Muscle layer of colon (tissue), 2 donors: ENCODE data around the gene ZC3H7B.

ENCODE experiments used
- H3K27ac ChIP-seq: one replicate; pipeline ENCODE4 v1.7.0; 2013; ENCODE audit warnings: low read depth, mild to moderate bottlenecking, low read length, moderate library complexity
- H3K27me3 ChIP-seq, 2 donors: one replicate each; pipeline ENCODE4 v1.7.0; 2013; ENCODE audit warnings: low read length in 2 of 2, mild to moderate bottlenecking in 2 of 2; ENCODE audit not compliant: insufficient read depth in 2 of 2, control insufficient read depth in 1 of 2
- H3K36me3 ChIP-seq: one replicate; pipeline ENCODE4 v1.7.0; 2013; ENCODE audit warnings: mild to moderate bottlenecking, low read length; ENCODE audit not compliant: insufficient read depth
- H3K4me1 ChIP-seq: one replicate; pipeline ENCODE4 v1.7.0; 2013; ENCODE audit warnings: mild to moderate bottlenecking, low read length; ENCODE audit not compliant: insufficient read depth
- H3K4me3 ChIP-seq, 2 donors: one replicate each; pipeline ENCODE4 v1.7.0; 2013; ENCODE audit warnings: low read length in 2 of 2, low read depth in 1 of 2, mild to moderate bottlenecking in 1 of 2, moderate library complexity in 1 of 2
- H3K9ac ChIP-seq: one replicate; pipeline ENCODE4 v1.7.0; 2013; ENCODE audit warnings: low read length
- H3K9me3 ChIP-seq: one replicate; pipeline ENCODE4 v1.7.0; 2013; ENCODE audit warnings: mild to moderate bottlenecking, low read length
- donor health status: abdominal sarcoma.
- donor health status: Adenocarcinoma of cecum.

ZC3H7B gene

DNA sequence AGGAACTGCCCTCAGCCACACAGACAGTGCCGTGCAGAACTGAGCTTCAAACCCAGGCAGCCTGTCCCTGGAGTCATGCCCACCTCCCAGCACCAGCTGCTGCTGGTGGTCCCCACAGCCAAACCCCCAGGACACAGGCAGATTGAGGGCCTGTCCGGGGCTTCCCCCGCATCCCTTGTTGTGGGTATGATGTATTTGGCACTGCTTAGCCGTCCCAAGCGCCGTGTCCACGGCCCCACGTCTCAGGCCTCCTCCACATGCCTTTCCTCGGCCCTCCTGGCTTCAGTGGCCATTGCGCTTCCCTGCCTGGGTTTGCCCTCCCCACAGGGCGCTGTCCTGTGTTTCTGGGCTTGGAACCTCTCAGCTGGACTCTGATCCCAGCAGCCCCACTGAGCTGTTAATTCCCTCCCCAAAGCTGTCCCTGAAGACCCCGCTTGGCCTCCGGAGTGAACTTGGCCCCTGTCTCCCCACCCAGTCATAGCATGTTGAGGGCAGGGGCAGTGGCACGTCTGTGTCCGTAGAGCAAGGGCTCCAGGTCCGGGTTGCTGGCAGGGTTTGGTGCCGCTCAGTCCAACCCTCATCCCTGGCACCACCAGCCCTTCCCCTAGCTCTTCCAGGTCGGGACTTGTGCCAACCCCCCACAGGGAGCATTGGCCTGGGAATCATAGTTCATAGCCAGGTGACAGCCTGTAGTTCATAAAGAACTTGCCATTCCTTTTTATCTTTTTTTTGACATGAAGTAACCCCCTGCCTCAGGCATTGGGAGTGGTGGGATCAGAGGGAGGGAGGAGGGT lies 45.9 kb downstream of the ZC3H7B start:
- Histone ChIP-seq H3K36me3 (peaks cover 85% of the 10 kb centered on the region), H3K27ac (no peak overlapping the region), H3K4me1 (no peaks in the 10 kb centered on the region), H3K4me3 (no peak overlapping the region), H3K9ac (no peak overlapping the region), H3K9me3 (no peaks in the 10 kb centered on the region), H3K27me3 (no peaks in the 10 kb centered on the region)

DNA sequence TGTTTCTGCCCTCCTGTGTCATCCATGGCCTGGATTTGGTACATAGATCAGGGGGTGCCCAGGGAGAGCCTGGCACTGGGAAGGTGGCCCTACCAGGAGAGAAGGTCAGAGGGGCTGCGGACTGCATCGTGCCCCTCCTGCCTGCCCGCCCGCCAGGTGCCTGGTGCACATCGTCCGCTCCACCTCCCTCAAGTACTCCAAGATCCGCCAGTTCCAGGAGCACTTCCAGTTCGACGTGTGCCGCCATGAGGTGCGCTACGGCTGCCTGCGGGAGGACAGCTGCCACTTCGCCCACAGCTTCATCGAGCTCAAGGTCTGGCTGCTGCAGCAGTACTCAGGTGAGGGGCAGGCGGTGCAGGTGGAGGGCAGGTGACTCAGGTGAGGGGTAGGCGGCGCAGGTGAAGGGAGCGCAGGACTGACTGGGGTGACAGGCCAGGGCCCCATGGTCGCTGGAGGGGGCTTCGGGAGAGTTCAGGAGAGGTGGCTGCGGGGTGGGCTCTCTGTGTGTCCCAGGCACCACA lies 47.7 kb downstream of the ZC3H7B start:
- H3K27me3 ChIP-seq, result no peaks in the 10 kb centered on the region
- no peaks in the 10 kb centered on the region for H3K9me3 ChIP-seq
- no peak overlapping the region for H3K4me3 ChIP-seq
- no peak overlapping the region for H3K27ac ChIP-seq
- no peaks in the 10 kb centered on the region for H3K4me1 ChIP-seq
- no peak overlapping the region for H3K9ac ChIP-seq
- peaks cover 85% of the 10 kb centered on the region for H3K36me3 ChIP-seq

DNA sequence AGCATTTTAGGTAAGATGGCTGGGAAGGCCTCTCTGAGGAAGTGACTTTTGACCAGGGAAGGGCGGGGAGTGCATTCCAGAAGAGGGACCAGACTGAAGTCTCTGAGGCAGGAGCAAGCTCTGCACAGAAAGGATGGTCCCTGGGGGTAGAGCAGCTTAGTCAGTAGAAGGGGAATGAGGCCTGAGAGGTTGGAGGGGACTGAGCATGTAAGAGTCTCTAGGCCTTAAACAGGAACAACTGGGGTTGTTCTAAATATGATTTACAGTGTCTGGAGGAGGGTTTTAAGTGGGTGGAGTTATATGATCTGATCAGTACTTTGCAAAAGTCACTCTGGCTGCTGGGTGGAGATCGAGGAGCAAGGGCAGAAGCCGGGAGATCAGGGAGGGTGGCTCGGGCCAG lies 48.8 kb downstream of the ZC3H7B start:
- Histone ChIP-seq H3K4me1 (no peaks in the 10 kb centered on the region), H3K9ac (no peak overlapping the region), H3K4me3 (no peak overlapping the region), H3K36me3 (peaks cover 85% of the 10 kb centered on the region), H3K9me3 (no peaks in the 10 kb centered on the region), H3K27me3 (no peaks in the 10 kb centered on the region), H3K27ac (no peak overlapping the region)

DNA sequence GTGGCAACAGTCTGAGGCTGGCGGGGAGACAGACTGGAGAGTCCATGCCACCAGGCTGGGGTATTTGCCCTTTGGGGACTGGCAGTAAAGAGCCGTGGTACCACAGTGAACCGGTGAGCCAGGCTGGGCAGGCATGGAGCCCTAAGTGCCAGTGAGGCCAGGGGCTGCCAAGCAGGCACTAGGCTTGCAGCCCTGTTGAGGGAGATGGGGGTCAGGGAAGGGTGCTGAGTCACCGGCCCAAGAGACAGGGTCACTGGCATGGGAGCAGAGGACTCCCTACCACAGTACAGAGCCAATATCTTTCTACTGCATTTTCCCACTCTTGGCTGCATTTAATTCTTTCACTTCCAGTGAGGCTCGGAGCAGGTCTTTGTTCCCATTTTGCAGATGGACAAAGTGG lies 49.7 kb downstream of the ZC3H7B start:
- no peaks in the 10 kb centered on the region for H3K9me3 ChIP-seq
- no peaks in the 10 kb centered on the region for H3K27me3 ChIP-seq
- peaks cover 88% of the 10 kb centered on the region for H3K36me3 ChIP-seq
- no peak overlapping the region for H3K27ac ChIP-seq
- H3K4me3 ChIP-seq, result no peak overlapping the region
- H3K9ac ChIP-seq, result no peak overlapping the region
- H3K4me1 ChIP-seq, result no peaks in the 10 kb centered on the region

DNA sequence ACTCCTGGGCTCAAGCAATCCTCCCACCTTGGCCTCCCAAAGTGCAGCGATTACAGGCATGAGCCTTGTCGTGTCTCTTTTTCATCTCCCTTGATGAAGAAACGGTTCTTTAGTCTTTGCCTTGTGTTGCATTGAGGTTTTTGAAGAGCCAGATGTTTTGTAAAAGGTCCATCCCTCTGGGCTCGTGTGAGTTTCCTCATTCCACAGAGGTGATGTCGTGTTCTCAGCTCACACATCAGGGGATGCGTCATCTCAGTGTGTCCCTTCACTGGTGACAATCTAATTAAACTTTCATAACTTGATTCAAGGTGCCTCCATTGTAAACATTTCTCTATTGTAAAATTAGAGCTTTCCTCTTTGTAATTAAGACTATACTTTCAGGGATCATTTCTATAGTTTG lies 50.7 kb downstream of the ZC3H7B start:
- Histone ChIP-seq H3K4me1 (no peaks in the 10 kb centered on the region), H3K9ac (no peak overlapping the region), H3K36me3 (peaks cover 88% of the 10 kb centered on the region), H3K27me3 (no peaks in the 10 kb centered on the region), H3K4me3 (no peak overlapping the region), H3K9me3 (no peaks in the 10 kb centered on the region), H3K27ac (no peak overlapping the region)

DNA sequence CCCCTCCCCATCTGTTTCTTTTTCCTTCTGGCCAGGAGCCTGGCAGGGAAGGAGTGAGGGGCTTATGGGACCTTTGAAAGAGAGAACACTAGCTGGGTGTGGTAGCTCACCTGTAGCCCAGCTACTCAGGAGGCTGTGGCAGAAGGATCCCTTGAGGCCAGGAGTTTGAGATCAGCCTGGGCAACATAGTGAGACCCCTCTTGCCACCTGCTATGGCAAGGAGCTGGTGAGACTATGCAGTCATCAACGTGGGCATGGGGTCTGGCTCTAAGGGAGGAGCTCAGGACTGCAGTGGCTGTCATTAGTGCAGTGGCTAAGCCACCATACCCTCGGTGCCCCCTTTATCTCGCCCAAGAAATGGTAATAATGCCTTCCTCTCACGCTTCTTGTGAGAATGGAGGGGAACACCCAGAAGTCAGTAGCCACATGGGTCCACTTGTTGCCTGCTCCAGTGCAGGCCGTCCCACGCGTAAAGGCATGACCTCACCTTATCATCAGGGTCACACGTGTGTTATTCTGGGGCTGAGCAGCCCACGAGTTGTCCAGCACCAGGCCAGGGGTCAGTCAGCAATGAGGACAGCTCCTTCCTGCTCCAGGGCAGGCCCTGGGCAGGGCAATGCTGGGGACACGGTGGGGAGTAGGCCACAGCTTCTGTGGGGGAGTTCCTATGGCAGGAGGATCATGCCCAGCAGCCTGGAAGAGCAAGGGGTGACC lies 52.7 kb downstream of the ZC3H7B start:
- Histone ChIP-seq H3K36me3 (peaks cover 76% of the 10 kb centered on the region), H3K4me1 (no peaks in the 10 kb centered on the region), H3K9ac (no peak overlapping the region), H3K27me3 (no peaks in the 10 kb centered on the region), H3K4me3 (no peak overlapping the region), H3K27ac (no peak overlapping the region), H3K9me3 (no peaks in the 10 kb centered on the region)

DNA sequence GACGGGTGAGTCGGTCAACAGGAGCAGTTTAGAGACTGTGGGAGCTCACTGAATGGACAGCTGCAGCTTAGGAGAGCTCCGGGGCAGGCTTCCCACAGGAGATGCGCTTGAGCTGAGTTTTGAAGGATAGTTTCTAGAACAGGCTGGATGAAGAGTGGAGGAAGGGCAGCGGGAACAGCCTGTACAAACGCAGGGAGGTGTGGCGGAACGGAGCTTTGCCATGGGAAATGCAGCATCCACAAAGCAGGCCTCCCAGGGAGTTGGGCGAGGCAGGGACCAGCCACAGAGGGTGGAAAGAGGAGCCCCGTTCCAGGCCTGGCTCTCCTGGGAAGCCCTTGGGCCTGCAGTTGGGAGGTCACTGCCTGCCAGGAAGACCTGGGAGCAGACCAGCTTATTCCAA lies 53.7 kb downstream of the ZC3H7B start:
- Histone ChIP-seq H3K4me3 (no peak overlapping the region), H3K27ac (no peak overlapping the region), H3K9ac (no peak overlapping the region), H3K4me1 (no peaks in the 10 kb centered on the region), H3K27me3 (no peaks in the 10 kb centered on the region), H3K36me3 (peaks cover 67% of the 10 kb centered on the region), H3K9me3 (no peaks in the 10 kb centered on the region)

DNA sequence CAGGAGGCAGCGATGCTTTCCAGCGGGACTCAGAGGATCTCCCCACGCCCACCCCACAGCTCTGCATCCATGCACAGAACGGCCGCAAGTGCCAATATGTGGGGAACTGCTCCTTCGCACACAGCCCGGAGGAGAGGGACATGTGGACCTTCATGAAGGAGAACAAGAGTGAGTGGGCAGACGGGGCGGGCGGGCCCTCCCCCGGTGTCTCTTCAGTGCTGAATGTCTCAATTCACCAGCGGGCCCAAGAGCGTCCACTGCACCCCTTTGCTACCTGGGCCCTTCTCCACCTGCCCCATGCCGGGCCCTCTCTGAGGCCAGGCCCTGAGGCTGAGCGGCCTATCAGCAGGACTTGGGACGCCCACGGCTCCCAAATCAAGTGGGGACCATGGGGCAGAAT lies 54.6 kb downstream of the ZC3H7B start:
- H3K27ac ChIP-seq, result no peak overlapping the region
- peaks cover 58% of the 10 kb centered on the region for H3K36me3 ChIP-seq
- H3K4me3 ChIP-seq, result no peak overlapping the region
- no peaks in the 10 kb centered on the region for H3K9me3 ChIP-seq
- no peaks in the 10 kb centered on the region for H3K4me1 ChIP-seq
- no peak overlapping the region for H3K9ac ChIP-seq
- no peaks in the 10 kb centered on the region for H3K27me3 ChIP-seq

DNA sequence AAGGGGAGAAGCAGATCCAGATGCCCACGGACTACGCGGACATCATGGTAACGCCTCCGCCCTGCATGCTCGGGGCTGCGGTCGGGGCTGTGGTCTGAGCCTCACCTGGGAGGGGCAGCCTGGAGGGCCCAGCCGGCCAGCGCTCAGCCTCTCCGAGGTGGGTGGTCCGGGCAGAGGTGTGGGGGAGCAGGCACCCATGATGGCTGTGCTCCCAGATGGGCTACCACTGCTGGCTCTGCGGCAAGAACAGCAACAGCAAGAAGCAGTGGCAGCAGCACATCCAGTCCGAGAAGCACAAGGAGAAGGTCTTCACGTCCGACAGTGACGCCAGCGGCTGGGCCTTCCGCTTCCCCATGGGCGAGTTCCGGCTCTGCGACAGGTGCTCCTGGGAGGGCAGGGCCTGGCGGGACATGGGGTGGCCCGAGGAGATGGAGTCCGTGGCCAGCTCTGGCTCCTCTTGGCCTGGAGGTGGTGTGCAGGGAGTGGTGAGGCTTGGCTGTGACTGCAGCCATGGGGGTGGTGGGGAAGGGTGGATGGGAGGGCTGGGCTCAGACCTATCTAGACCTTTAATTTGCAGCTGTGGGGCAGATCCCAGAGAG lies 55.2 kb downstream of the ZC3H7B start:
- Histone ChIP-seq H3K27me3 (no peaks in the 10 kb centered on the region), H3K4me3 (no peak overlapping the region), H3K9ac (no peak overlapping the region), H3K4me1 (no peaks in the 10 kb centered on the region), H3K9me3 (no peaks in the 10 kb centered on the region), H3K27ac (no peak overlapping the region), H3K36me3 (peaks cover 52% of the 10 kb centered on the region)

DNA sequence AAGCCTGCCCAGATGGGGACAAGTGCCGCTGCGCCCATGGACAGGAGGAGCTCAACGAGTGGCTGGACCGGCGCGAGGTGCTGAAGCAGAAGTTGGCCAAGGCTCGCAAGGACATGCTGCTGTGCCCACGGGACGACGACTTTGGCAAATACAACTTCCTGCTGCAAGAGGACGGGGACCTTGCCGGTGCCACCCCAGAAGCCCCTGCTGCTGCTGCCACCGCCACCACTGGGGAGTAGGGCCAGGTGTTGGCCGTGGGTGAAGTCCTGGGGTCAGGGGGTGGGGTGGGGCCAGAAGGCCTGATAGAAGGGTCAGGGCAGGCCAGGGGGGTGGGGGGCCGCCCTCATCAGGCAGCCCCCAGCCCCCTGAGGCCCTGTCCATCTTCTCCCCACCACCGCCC lies 55.9 kb downstream of the ZC3H7B start:
- peaks cover 48% of the 10 kb centered on the region for H3K36me3 ChIP-seq
- H3K27me3 ChIP-seq, result no peaks in the 10 kb centered on the region
- H3K9me3 ChIP-seq, result no peaks in the 10 kb centered on the region
- H3K4me3 ChIP-seq, result no peak overlapping the region
- no peak overlapping the region for H3K27ac ChIP-seq
- H3K4me1 ChIP-seq, result no peaks in the 10 kb centered on the region
- H3K9ac ChIP-seq, result no peak overlapping the region

DNA sequence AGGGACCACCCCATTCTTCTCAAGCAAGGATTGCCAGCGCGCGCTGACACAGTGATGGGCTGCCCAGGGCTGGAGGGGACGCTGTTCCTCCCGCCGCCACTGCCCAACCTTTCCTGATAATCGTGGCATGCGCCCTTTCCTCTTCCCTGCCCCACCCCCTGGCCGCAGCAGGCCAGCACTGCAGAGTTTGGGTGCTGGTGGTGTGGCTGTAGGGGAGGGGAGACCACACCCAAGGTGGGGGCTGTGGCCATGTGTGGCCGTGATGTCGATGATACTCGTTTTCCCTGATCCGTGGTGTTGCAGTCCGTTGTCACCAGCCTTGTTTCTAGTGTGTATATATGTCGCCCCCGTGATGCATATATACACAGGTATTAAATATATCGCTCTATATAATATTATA lies 57.6 kb downstream of the ZC3H7B start:
- Histone ChIP-seq H3K4me1 (no peaks in the 10 kb centered on the region), H3K27ac (no peak overlapping the region), H3K27me3 (no peaks in the 10 kb centered on the region), H3K4me3 (no peak overlapping the region), H3K9me3 (no peaks in the 10 kb centered on the region), H3K36me3 (peaks cover 37% of the 10 kb centered on the region), H3K9ac (no peak overlapping the region)
